K562 (cell line): ENCODE results near the gene SPAG7. TPM values are rescaled to one million over a fixed set of nuclear protein-coding genes. Genes with fewer than 3 reads are reported as not detected.

Experiments
- HCFC1 ChIP-seq: IDR thresholded peaks from 2 replicates; pipeline ENCODE4 v1.6.1; 2012; ENCODE audit warnings: low read depth, low read length, improper control_type of control experiment
- NR3C1 ChIP-seq: sonication (generic); formaldehyde crosslinking; IDR thresholded peaks from 2 replicates; pipeline ENCODE4 v1.8.1; 2022; ENCODE audit warnings: missing genetic modification reagents
- TCF7 ChIP-seq: sonication (generic); IDR thresholded peaks from 2 replicates; pipeline ENCODE4 v1.6.1; 2016; ENCODE audit warnings: antibody characterized with exemption, borderline replicate concordance
- ZFX ChIP-seq: sonication (generic); formaldehyde crosslinking; IDR thresholded peaks from 2 replicates; pipeline ENCODE4 v1.8.0; 2022; ENCODE audit warnings: mild to moderate bottlenecking, missing genetic modification reagents, moderate library complexity
- polyA plus RNA-seq, 8 experiments: library from polyadenylated mRNA; depleted of rRNA in 4 of 8; stranded (reverse) in 5 of 8; unstranded in 3 of 8; fragments of >200 nt; fragmentation: Nextera tagmentation in 2 of 8; fragmentation: Illumina TruSeq in 1 of 8; extraction: Ambion mirVana in 2 of 8; extraction: Trizol in 1 of 8; gene quantifications; 2 replicates each; pipeline versions ENCODE4 v1.2.1 to v1.2.3, GENCODE V29; 2011 to 2014; ENCODE audit warnings: inconsistent platforms in 1 of 8, missing spikeins in 1 of 8
- total RNA-seq, 7 experiments: library from RNA; depleted of rRNA in 6 of 7; stranded (reverse); fragments of >200 nt in 6 of 7; fragmentation: Illumina TruSeq in 2 of 7; extraction: Trizol in 2 of 7; gene quantifications; 2 replicates each; pipeline versions ENCODE4 v1.2.1 to v1.2.3, GENCODE V29; 2011 to 2021; ENCODE audit warnings: low replicate concordance in 1 of 7
- TF ChIP-seq, protein P1 (sequence below): fragments of 450-650 bp; IDR thresholded peaks from 2 replicates; pipeline ENCODE4 v1.6.1; 2016; ENCODE audit warnings: mild to moderate bottlenecking, moderate library complexity
- TF ChIP-seq, protein P2 (sequence below): fragments of 250-450 bp; sonication (Bioruptor Pico); IDR thresholded peaks from 2 replicates; pipeline ENCODE4 v1.5.0; 2020; ENCODE audit warnings: mild to moderate bottlenecking
- TF ChIP-seq, protein P3 (sequence below): fragments of 450-650 bp; formaldehyde crosslinking; IDR thresholded peaks from 2 replicates; pipeline ENCODE4 v1.4.0; 2020; ENCODE audit warnings: mild to moderate bottlenecking, mixed read lengths
- TF ChIP-seq, protein P4 (sequence below): fragments of 450-650 bp; IDR thresholded peaks from 2 replicates; pipeline ENCODE4 v1.6.1; 2016; ENCODE audit warnings: low read depth, mild to moderate bottlenecking, moderate library complexity

Gene SPAG7
- total and polyA plus RNA-seq, 9 of the 15 experiments (the other 6 are each of a cell fraction or from before 2014, with no cell fraction given): 5.6 to 53.5 (median 36.3) TPM

DNA sequence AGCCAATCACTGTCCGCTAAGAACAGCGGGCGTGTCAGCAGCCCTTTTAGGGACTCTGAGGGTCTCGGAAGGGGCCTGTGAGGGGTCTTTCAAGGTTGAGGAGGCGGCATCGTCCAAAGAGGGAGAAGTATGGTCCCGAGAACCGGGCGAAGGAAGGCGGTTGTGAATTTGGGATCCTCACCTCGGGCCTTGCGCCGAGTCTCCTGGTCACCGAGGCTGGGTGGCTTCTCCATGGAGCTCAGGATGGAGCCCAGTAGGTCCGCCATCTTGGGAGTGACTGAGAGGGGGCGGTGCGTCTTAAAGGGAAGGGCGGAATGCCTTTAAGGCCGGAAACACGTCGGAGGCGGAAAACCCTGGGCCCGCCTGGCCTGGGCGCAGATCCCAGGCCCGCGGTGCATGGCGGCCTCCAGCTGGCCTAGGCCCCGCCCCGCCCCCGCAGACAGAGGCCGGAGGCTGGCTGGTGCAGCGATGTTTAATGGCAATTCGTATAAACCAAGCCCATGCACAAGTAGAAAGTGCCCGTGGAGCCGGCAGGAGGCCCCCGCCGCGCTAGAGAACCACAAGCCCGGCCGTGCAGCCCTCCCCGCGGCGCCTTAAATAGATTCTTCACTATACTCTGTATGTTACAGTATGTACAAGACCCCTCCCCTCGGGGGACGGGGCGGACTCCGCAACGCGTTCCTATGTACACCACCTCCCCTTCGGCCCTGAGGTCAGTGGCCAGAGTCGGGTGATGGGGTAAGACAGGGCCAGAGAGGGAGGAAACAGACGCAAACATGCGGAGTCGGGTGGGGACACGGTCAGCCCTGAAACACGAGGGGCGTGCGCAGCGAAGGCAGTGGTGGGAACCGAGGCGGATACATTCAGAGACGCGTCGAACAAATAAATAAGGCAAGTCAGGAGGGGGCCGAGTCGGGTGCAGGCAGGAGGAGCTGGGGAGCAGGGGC is at the start of gene SPAG7 (continued):
- no peak for TF ChIP-seq TCF7
- TF ChIP-seq NR3C1 (CRISPR knock-in tag): no peak
- peak; percentile 88 for TF ChIP-seq ZFX
- TF ChIP-seq, protein P1, sequence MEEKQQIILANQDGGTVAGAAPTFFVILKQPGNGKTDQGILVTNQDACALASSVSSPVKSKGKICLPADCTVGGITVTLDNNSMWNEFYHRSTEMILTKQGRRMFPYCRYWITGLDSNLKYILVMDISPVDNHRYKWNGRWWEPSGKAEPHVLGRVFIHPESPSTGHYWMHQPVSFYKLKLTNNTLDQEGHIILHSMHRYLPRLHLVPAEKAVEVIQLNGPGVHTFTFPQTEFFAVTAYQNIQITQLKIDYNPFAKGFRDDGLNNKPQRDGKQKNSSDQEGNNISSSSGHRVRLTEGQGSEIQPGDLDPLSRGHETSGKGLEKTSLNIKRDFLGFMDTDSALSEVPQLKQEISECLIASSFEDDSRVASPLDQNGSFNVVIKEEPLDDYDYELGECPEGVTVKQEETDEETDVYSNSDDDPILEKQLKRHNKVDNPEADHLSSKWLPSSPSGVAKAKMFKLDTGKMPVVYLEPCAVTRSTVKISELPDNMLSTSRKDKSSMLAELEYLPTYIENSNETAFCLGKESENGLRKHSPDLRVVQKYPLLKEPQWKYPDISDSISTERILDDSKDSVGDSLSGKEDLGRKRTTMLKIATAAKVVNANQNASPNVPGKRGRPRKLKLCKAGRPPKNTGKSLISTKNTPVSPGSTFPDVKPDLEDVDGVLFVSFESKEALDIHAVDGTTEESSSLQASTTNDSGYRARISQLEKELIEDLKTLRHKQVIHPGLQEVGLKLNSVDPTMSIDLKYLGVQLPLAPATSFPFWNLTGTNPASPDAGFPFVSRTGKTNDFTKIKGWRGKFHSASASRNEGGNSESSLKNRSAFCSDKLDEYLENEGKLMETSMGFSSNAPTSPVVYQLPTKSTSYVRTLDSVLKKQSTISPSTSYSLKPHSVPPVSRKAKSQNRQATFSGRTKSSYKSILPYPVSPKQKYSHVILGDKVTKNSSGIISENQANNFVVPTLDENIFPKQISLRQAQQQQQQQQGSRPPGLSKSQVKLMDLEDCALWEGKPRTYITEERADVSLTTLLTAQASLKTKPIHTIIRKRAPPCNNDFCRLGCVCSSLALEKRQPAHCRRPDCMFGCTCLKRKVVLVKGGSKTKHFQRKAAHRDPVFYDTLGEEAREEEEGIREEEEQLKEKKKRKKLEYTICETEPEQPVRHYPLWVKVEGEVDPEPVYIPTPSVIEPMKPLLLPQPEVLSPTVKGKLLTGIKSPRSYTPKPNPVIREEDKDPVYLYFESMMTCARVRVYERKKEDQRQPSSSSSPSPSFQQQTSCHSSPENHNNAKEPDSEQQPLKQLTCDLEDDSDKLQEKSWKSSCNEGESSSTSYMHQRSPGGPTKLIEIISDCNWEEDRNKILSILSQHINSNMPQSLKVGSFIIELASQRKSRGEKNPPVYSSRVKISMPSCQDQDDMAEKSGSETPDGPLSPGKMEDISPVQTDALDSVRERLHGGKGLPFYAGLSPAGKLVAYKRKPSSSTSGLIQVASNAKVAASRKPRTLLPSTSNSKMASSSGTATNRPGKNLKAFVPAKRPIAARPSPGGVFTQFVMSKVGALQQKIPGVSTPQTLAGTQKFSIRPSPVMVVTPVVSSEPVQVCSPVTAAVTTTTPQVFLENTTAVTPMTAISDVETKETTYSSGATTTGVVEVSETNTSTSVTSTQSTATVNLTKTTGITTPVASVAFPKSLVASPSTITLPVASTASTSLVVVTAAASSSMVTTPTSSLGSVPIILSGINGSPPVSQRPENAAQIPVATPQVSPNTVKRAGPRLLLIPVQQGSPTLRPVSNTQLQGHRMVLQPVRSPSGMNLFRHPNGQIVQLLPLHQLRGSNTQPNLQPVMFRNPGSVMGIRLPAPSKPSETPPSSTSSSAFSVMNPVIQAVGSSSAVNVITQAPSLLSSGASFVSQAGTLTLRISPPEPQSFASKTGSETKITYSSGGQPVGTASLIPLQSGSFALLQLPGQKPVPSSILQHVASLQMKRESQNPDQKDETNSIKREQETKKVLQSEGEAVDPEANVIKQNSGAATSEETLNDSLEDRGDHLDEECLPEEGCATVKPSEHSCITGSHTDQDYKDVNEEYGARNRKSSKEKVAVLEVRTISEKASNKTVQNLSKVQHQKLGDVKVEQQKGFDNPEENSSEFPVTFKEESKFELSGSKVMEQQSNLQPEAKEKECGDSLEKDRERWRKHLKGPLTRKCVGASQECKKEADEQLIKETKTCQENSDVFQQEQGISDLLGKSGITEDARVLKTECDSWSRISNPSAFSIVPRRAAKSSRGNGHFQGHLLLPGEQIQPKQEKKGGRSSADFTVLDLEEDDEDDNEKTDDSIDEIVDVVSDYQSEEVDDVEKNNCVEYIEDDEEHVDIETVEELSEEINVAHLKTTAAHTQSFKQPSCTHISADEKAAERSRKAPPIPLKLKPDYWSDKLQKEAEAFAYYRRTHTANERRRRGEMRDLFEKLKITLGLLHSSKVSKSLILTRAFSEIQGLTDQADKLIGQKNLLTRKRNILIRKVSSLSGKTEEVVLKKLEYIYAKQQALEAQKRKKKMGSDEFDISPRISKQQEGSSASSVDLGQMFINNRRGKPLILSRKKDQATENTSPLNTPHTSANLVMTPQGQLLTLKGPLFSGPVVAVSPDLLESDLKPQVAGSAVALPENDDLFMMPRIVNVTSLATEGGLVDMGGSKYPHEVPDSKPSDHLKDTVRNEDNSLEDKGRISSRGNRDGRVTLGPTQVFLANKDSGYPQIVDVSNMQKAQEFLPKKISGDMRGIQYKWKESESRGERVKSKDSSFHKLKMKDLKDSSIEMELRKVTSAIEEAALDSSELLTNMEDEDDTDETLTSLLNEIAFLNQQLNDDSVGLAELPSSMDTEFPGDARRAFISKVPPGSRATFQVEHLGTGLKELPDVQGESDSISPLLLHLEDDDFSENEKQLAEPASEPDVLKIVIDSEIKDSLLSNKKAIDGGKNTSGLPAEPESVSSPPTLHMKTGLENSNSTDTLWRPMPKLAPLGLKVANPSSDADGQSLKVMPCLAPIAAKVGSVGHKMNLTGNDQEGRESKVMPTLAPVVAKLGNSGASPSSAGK: peak; percentile 84
- TF ChIP-seq, protein P2, sequence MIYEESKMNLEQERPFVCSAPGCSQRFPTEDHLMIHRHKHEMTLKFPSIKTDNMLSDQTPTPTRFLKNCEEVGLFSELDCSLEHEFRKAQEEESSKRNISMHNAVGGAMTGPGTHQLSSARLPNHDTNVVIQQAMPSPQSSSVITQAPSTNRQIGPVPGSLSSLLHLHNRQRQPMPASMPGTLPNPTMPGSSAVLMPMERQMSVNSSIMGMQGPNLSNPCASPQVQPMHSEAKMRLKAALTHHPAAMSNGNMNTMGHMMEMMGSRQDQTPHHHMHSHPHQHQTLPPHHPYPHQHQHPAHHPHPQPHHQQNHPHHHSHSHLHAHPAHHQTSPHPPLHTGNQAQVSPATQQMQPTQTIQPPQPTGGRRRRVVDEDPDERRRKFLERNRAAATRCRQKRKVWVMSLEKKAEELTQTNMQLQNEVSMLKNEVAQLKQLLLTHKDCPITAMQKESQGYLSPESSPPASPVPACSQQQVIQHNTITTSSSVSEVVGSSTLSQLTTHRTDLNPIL (CRISPR knock-in tag): no peak
- TF ChIP-seq, protein P3, sequence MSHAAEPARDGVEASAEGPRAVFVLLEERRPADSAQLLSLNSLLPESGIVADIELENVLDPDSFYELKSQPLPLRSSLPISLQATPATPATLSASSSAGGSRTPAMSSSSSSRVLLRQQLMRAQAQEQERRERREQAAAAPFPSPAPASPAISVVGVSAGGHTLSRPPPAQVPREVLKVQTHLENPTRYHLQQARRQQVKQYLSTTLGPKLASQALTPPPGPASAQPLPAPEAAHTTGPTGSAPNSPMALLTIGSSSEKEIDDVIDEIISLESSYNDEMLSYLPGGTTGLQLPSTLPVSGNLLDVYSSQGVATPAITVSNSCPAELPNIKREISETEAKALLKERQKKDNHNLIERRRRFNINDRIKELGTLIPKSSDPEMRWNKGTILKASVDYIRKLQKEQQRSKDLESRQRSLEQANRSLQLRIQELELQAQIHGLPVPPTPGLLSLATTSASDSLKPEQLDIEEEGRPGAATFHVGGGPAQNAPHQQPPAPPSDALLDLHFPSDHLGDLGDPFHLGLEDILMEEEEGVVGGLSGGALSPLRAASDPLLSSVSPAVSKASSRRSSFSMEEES: no peak
- TF ChIP-seq, protein P4, sequence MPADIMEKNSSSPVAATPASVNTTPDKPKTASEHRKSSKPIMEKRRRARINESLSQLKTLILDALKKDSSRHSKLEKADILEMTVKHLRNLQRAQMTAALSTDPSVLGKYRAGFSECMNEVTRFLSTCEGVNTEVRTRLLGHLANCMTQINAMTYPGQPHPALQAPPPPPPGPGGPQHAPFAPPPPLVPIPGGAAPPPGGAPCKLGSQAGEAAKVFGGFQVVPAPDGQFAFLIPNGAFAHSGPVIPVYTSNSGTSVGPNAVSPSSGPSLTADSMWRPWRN: no peak
- peak; percentile 55; the same call in 1 of the 2 replicates for TF ChIP-seq HCFC1
